ENCODE measurements around the gene ADIG.

The ADIG gene

GRCh38 chr20:38581013-38581412, at the start of gene ADIG:
TSS of gene ADIG (plus strand) at chr20:38581197. CDS start at chr20:38581251, 54 bp downstream.
- DNase-seq: no peak

GRCh38 chr20:38534756-38535155, 46.2 kb upstream of the ADIG start:
- no peak for DNase-seq

- DNase-seq: no peak
Measured at GRCh38 chr20:38536310-38536709, 44.7 kb upstream of the ADIG start.

GRCh38 chr20:38537176-38537575, 43.8 kb upstream of the ADIG start:
- no peak for DNase-seq

- DNase-seq: no peak
Measured at GRCh38 chr20:38538789-38539188, 42.2 kb upstream of the ADIG start.

GRCh38 chr20:38543014-38543906, 37.7 kb upstream of the ADIG start:
- no peak for DNase-seq

- DNase-seq: no peak
Measured at GRCh38 chr20:38545771-38546170, 35.2 kb upstream of the ADIG start.

GRCh38 chr20:38547288-38548085, 33.5 kb upstream of the ADIG start:
- DNase-seq: no peak

GRCh38 chr20:38548356-38549083, 32.5 kb upstream of the ADIG start:
- DNase-seq: no peak

- DNase-seq: no peak
Measured at GRCh38 chr20:38550274-38550673, 30.7 kb upstream of the ADIG start.

GRCh38 chr20:38551056-38551626, 29.9 kb upstream of the ADIG start:
- DNase-seq: no peak

- DNase-seq: no peak
Measured at GRCh38 chr20:38554986-38555385, 26.0 kb upstream of the ADIG start.

GRCh38 chr20:38555395-38555794, 25.6 kb upstream of the ADIG start:
- no peak for DNase-seq

- DNase-seq: no peak
Measured at GRCh38 chr20:38557174-38557573, 23.8 kb upstream of the ADIG start.

- DNase-seq: no peak
Measured at GRCh38 chr20:38558596-38559360, 22.2 kb upstream of the ADIG start.

- DNase-seq: no peak
Measured at GRCh38 chr20:38559764-38560163, 21.2 kb upstream of the ADIG start.

GRCh38 chr20:38563802-38564431, 17.1 kb upstream of the ADIG start:
- no peak for DNase-seq

GRCh38 chr20:38564680-38565079, 16.3 kb upstream of the ADIG start:
- no peak for DNase-seq

GRCh38 chr20:38566036-38566598, 14.9 kb upstream of the ADIG start:
- no peak for DNase-seq

GRCh38 chr20:38569747-38570525, 11.1 kb upstream of the ADIG start:
- no peak for DNase-seq
